ENCODE measurements around the gene CEP63. TPM values are rescaled to one million over a fixed set of nuclear protein-coding genes. Genes with fewer than 3 reads are reported as not detected.

CEP63 gene
- total and polyA plus RNA-seq, 9 of the 15 experiments (the other 6 are each of a cell fraction or from before 2014, with no cell fraction given): 5.1 to 17.8 (median 10.6) TPM

DNA sequence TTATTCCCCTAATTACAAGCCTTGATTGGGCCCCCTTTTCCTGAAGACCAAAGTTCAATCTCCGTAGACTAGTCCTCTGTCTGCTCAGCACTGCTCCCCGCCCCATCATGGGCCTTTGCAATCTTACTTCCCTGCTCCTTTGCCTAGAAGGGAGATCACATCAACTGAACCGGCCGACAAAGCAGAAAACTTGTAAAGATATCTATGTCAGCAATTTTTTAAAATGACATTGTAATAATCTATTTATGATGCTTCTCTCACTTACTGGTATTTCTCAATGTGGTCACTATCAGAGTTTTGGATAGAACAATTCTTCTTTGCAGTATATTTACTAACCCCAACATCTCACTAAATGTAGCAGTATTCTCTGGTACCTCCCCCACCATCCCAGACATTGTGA, 17.3 kb upstream of the CEP63 start:
- H3K4me2 ChIP-seq (ENCODE audit: insufficient read depth, low read length): no peak overlapping the region
- CTCF ChIA-PET (ENCODE audit: low intra/inter-chr PET ratio): no interaction called here
- intact Hi-C loops (cut with micrococcal nuclease): no loop called here
- no peaks in the 10 kb centered on the region for H3K4me1 ChIP-seq (replicated peaks in 1 of 2; ENCODE audit: control insufficient read depth in 2 of 2, insufficient read depth in 2 of 2, low read length in 2 of 2)
- WGBS (ENCODE audit: insufficient coverage, low coverage, missing lambda C conversion rate): 18% methylated on average over 4 of the region's 4 CpGs
- no peak overlapping the region for H3K27ac ChIP-seq (ENCODE audit: extremely low read depth, low read depth, low read length)
- ATAC-seq: no peak
- no peak overlapping the region for H3K4me3 ChIP-seq
- BruUV-seq (replicated peaks): no TSS peak
- POLR2A ChIA-PET: no interaction called here
- no peak overlapping the region for H2AFZ ChIP-seq (ENCODE audit: low read depth, low read length)
- H3K27me3 ChIP-seq (ENCODE audit: control insufficient read depth in 2 of 2, insufficient read depth in 2 of 2, low read length in 2 of 2): peaks cover 0 to 13% of the 10 kb centered on the region in 2 experiments; a peak in 4 of 5 replicates
- no peaks in the 10 kb centered on the region for H3K36me3 ChIP-seq (ENCODE audit: control insufficient read depth, insufficient read depth, low read length)
- no peak overlapping the region for H3K9ac ChIP-seq (ENCODE audit: insufficient read depth in 1 of 2, low read depth in 2 of 2, low read length in 2 of 2)
- in situ Hi-C loops (cut with MboI): no loop called here
- H3K79me2 ChIP-seq (ENCODE audit: control insufficient read depth, insufficient read depth, low read length): no peaks in the 10 kb centered on the region
- H3K9me1 ChIP-seq (ENCODE audit: control insufficient read depth, insufficient read depth, low read length): no peaks in the 10 kb centered on the region
- no peaks in the 10 kb centered on the region for H3K9me3 ChIP-seq (replicated peaks; ENCODE audit: control insufficient read depth, insufficient read depth, low read depth, low read length)
- DNase-seq (ENCODE audit: extremely low read depth in 1 of 4, low spot score in 3 of 4): no peak
- no peak for FAIRE-seq
- no peaks in the 10 kb centered on the region; the same call in 1 of the 2 replicates for H4K20me1 ChIP-seq (replicated peaks; ENCODE audit: control insufficient read depth, insufficient read depth, low read length)
- no peak for TF ChIP-seq ZBTB33 (CRISPR knock-in tag; IDR thresholded peaks at IDR 0.05)
- TF ChIP-seq ZNF316 (IDR thresholded peaks at IDR 0.05): peak; percentile 77
- TF ChIP-seq MAFK (IDR thresholded peaks at IDR 0.05; ENCODE audit: low read length): peak; percentile 41
- TF ChIP-seq ZNF766 (CRISPR knock-in tag; conservative IDR thresholded peaks at IDR 0.05): no peak
- TF ChIP-seq, protein P1, sequence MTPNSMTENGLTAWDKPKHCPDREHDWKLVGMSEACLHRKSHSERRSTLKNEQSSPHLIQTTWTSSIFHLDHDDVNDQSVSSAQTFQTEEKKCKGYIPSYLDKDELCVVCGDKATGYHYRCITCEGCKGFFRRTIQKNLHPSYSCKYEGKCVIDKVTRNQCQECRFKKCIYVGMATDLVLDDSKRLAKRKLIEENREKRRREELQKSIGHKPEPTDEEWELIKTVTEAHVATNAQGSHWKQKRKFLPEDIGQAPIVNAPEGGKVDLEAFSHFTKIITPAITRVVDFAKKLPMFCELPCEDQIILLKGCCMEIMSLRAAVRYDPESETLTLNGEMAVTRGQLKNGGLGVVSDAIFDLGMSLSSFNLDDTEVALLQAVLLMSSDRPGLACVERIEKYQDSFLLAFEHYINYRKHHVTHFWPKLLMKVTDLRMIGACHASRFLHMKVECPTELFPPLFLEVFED (CRISPR knock-in tag; conservative IDR thresholded peaks at IDR 0.05): no peak
- TF ChIP-seq U2AF1 (optimal IDR thresholded peaks at IDR 0.05; ENCODE audit: low read depth, low read length): no peak
- no peak for TF ChIP-seq ZNF785 (CRISPR knock-in tag; IDR thresholded peaks at IDR 0.05)
- no peak for TF ChIP-seq ELF2 (CRISPR knock-in tag; IDR thresholded peaks at IDR 0.05)
- TF ChIP-seq MCM3 (IDR thresholded peaks at IDR 0.05): no peak
- TF ChIP-seq NFIX (CRISPR knock-in tag; IDR thresholded peaks at IDR 0.05; ENCODE audit: low read depth): no peak
- TF ChIP-seq MTA1 (IDR thresholded peaks at IDR 0.05; ENCODE audit: borderline replicate concordance): no peak
- no peak for TF ChIP-seq EHMT2 (IDR thresholded peaks at IDR 0.05)
- no peak for TF ChIP-seq ZEB2 (IDR thresholded peaks at IDR 0.05)
- TF ChIP-seq ZNF707 (CRISPR knock-in tag; conservative IDR thresholded peaks at IDR 0.05): no peak
- TF ChIP-seq ZNF764 (CRISPR knock-in tag; IDR thresholded peaks at IDR 0.05; ENCODE audit: low read depth): no peak
- no peak for TF ChIP-seq TRIM25 (IDR thresholded peaks at IDR 0.05; ENCODE audit: borderline replicate concordance)
- TF ChIP-seq RBM14 (IDR thresholded peaks at IDR 0.05; ENCODE audit: borderline replicate concordance, insufficient read depth, low read depth, low read length): no peak
- TF ChIP-seq SUPT5H (IDR thresholded peaks at IDR 0.05): no peak
- no peak for TF ChIP-seq ZNF253 (CRISPR knock-in tag; conservative IDR thresholded peaks at IDR 0.05)
